Measurements from ENCODE around the gene NKAIN2.

Gene NKAIN2

DNA sequence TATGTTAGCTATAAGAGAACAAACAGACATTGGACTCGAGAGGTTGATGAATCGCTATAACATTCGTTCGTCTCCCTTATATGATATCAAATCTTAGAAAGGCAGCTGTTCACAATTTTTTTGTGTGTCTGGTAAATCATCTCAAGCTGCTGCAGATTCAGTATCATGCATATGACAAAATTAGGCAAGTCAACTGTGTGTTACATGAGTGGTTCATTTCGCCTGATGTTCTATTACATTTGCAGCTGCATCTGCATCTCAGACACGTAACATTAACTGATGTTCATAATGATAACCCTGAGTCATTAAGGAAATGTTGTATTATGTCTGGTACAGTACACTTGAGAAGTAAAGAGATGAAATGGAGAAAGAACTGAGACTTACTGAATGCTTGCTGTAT lies 92.1 kb downstream of the NKAIN2 start:
- no peak for DNase-seq (ENCODE audit: low read depth)
- TF ChIP-seq MYC (IDR thresholded peaks at IDR 0.05; ENCODE audit: low read depth, low read length) (no peak), MAX (IDR thresholded peaks at IDR 0.05; ENCODE audit: low read depth, low read length) (no peak), CTCF (IDR thresholded peaks at IDR 0.05; ENCODE audit: low read depth, low read length) (no peak), POLR2A (IDR thresholded peaks at IDR 0.05; ENCODE audit: extremely low read depth, insufficient read length) (no peak)

DNA sequence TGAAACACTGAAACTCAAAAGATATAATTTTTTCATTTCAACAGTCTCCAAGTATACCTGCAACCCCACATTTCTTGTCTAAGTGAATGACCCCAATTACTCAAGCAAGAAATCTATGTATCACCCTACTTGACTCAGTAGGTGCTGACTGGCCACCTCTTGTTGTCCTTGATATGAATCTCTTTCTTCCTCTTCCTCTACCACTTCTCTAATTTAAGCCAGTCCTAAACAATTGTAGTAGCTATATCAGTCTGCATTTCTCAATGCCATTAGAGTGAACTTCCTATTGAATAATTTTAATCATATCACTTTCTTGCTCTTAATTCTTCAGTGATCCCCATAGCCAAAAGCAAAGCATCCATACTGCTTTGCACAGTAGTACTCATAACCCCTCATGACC lies 93.2 kb downstream of the NKAIN2 start:
- H3K4me3 ChIP-seq (ENCODE audit: low read depth, low read length) = no peak overlapping the region
- DNase-seq (ENCODE audit: low read depth) = no peak
- TF ChIP-seq POLR2A (IDR thresholded peaks at IDR 0.05; ENCODE audit: extremely low read depth, insufficient read length) (no peak), CTCF (IDR thresholded peaks at IDR 0.05; ENCODE audit: low read depth, low read length) (no peak), MAX (IDR thresholded peaks at IDR 0.05; ENCODE audit: low read depth, low read length) (no peak), MYC (IDR thresholded peaks at IDR 0.05; ENCODE audit: low read depth, low read length) (no peak)

More for the DNA sequence above, 92.1 kb downstream of the NKAIN2 start:
- H3K4me3 ChIP-seq (ENCODE audit: low read depth, low read length) = no peak overlapping the region

GRCh38 chr6:123897965-123898364 lies 94.3 kb downstream of the NKAIN2 start:
- DNase-seq (ENCODE audit: low read depth) = no peak
- TF ChIP-seq POLR2A (IDR thresholded peaks at IDR 0.05; ENCODE audit: extremely low read depth, insufficient read length) = no peak
- no peak for TF ChIP-seq CTCF (IDR thresholded peaks at IDR 0.05; ENCODE audit: low read depth, low read length)
- TF ChIP-seq MYC (IDR thresholded peaks at IDR 0.05; ENCODE audit: low read depth, low read length) = no peak
- TF ChIP-seq MAX (IDR thresholded peaks at IDR 0.05; ENCODE audit: low read depth, low read length) = no peak
- H3K4me3 ChIP-seq (ENCODE audit: low read depth, low read length) = no peak overlapping the region

- TF ChIP-seq MAX (IDR thresholded peaks at IDR 0.05; ENCODE audit: low read depth, low read length) (no peak), CTCF (IDR thresholded peaks at IDR 0.05; ENCODE audit: low read depth, low read length) (no peak), MYC (IDR thresholded peaks at IDR 0.05; ENCODE audit: low read depth, low read length) (no peak)
- no peak for DNase-seq (ENCODE audit: low read depth)
- H3K4me3 ChIP-seq (ENCODE audit: low read depth, low read length) = no peak overlapping the region
These were observed 95.0 kb downstream of the NKAIN2 start for GRCh38 chr6:123898665-123899064.

DNA sequence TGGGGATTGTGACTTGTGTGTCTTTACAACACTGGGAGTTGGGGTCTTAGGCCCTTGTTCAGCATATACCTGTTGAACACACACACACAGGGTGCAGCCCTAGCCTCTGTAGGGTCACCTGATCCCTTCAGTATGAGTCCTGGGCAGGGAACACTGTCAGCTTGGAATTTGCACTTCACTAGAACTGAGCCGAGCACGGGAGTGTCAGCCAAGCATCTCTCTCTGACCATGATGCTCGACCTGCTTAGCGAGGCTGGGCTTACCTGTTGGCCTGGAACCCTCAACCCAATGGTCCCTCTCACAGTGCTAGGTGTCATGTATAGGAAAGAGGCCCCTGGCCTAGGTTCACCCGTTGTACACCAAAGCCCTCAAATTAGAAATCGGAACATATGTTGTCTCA lies 96.1 kb downstream of the NKAIN2 start:
- no peak for TF ChIP-seq MYC (IDR thresholded peaks at IDR 0.05; ENCODE audit: low read depth, low read length)
- TF ChIP-seq MAX (IDR thresholded peaks at IDR 0.05; ENCODE audit: low read depth, low read length) = no peak
- no peak for TF ChIP-seq CTCF (IDR thresholded peaks at IDR 0.05; ENCODE audit: low read depth, low read length)
- TF ChIP-seq POLR2A (IDR thresholded peaks at IDR 0.05; ENCODE audit: extremely low read depth, insufficient read length) = no peak
- no peak overlapping the region for H3K4me3 ChIP-seq (ENCODE audit: low read depth, low read length)
- DNase-seq (ENCODE audit: low read depth) = no peak

DNA sequence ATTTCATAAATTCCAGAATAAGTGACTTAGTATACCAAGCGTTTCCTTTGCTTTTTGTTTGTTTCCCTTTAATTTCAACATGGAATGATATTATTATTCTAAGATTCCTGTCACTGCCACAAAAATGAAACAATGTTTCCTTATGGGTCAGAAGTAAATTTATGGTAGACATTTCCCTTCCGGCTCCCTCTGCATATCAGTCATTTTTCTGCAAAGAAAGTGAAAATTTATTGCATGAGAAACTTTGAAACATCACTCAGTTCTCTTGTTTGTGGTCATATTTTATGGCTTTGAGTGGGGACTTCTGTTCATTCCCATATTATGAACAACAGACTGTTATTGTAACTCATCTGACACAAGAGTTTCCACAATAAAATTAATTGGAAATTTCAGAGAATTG lies 97.8 kb downstream of the NKAIN2 start:
- no peak for TF ChIP-seq CTCF (IDR thresholded peaks at IDR 0.05; ENCODE audit: low read depth, low read length)
- no peak for DNase-seq (ENCODE audit: low read depth)
- no peak overlapping the region for H3K4me3 ChIP-seq (ENCODE audit: low read depth, low read length)
